Pancreas (tissue), 10 donors: Measurements from ENCODE around the gene GSK3A. TPM values are rescaled to one million over a fixed set of nuclear protein-coding genes. Genes with fewer than 3 reads are reported as not detected.

Experiments used
- ATAC-seq, 4 donors: fragments of 200-7000 bp; cut with Tn5 transposase; one replicate each; pipeline versions ENCODE4 v1.8.0 to v1.9.1; 2020; ENCODE audit warnings: mild to moderate bottlenecking in 4 of 4, moderate library complexity in 4 of 4
- DNase-seq, 6 donors: peaks; one replicate each; pipeline ENCODE4 v3.0.0-alpha.2; 2020
- FAIRE-seq: peaks from 2 replicates; lab custom pipeline; 2012; peaks lifted over from hg19 to GRCh38; lab: Jason Lieb, UNC
- H3K27ac ChIP-seq, 4 donors: fragments of 200-600 bp; sonication (generic); 1 replicate in 3 of 4; 2 replicates in 1 of 4; pipeline versions ENCODE4 v1.5.0 to v1.8.0; 2020
- H3K27me3 ChIP-seq, 4 donors: fragments of 200-600 bp; one replicate each; pipeline ENCODE4 v1.8.0; 2021
- H3K36me3 ChIP-seq, 3 donors: fragments of 200-600 bp; sonication (generic) in 1 of 3; one replicate each; pipeline versions ENCODE4 v1.5.0 to v1.8.0; 2020 to 2021
- H3K4me1 ChIP-seq, 3 donors: fragments of 200-600 bp; one replicate each; pipeline ENCODE4 v1.8.0; 2021
- H3K4me3 ChIP-seq, 4 donors: fragments of 200-600 bp; sonication (generic) in 2 of 4; one replicate each; pipeline versions ENCODE4 v1.5.0 to v1.8.0; 2020 to 2021
- H3K9me3 ChIP-seq, 4 donors: fragments of 200-600 bp; one replicate each; pipeline ENCODE4 v1.8.0; 2021
- WGBS, 2 donors: extraction: QIAGEN DNeasy Blood & Tissue Kit; methylation state at CpG; one replicate each; pipeline ENCODE4 v1.1.7; 2013; 5-methylcytosine and 5-hydroxymethylcytosine counted together
- intact Hi-C, 3 donors: fragments of 100-400 bp; cut with DNase I; formaldehyde crosslinking; loops; one replicate each; pipeline versions ENCODE4 v1.11.1 to v1.14.2; 2022
- polyA plus RNA-seq, 2 donors: library from polyadenylated mRNA; stranded (reverse); fragments of 200-250 nt; gene quantifications; one replicate each; pipeline ENCODE4 v1.2.3, GENCODE V29; 2013
- total RNA-seq, 6 donors: library from RNA; stranded (reverse); fragmentation: NEBNext Ultra II Directional in 4 of 6; extraction: Animal tissue kit (Norgen Biotek cat#: 25700) in 4 of 6; gene quantifications; one replicate each; pipeline versions ENCODE4 v1.2.1 to v1.2.4, GENCODE V29; 2021 to 2023
- TF ChIP-seq, protein P1 (sequence below), 4 donors: fragments of 200-600 bp; sonication (generic) in 3 of 4; IDR thresholded peaks; one replicate each; pipeline versions ENCODE4 v1.5.0 to v1.8.0; 2021; ENCODE audit warnings: antibody characterized with exemption in 4 of 4
- donor health status: healthy with polysubstance abuse.
- donor health status: DM: no; HTN: no; CAD: no; lungs with moderate emphysema.
- donor health status: DM: no; HTN: no; CAD: no.
- donor health status: control.
- donor health status: control.
- donor health status: Bipolar disorder and iron deficiency.
- donor health status: DM: yes; HTN: yes; CAD: no.
- donor health status: DM: no; HTN: no; CAD: no.
- donor health status: DM: no; HTN: no; CAD: no.
- donor health status: DM: yes; HTN: yes; CAD: no.

Gene GSK3A
- total and polyA plus RNA-seq, 8 donors = 9.9 to 27.6 (median 15.9) TPM

DNA sequence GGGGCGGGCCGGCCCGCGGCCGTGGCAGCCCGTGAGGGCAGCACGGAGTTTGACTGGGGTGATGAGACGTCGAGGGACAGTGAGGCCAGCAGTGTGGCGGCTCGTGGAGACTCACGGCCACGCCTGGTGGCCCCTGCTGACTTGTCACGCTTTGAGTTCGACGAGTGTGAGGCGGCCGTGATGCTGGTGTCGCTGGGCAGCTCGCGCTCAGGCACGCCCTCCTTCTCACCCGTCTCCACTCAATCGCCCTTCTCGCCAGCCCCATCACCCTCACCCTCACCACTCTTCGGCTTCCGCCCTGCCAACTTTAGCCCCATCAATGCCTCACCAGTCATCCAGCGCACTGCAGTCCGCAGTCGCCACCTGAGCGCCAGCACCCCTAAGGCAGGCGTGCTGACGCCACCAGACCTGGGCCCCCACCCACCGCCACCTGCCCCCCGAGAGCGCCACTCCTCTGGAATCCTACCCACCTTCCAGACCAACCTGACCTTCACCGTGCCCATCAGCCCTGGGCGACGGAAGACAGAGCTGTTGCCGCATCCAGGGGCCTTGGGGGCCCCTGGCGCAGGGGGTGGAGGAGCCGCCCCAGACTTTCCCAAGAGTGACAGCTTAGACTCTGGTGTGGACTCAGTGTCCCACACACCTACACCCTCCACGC is 31.1 kb upstream of the GSK3A start:
- TF ChIP-seq, protein P1, sequence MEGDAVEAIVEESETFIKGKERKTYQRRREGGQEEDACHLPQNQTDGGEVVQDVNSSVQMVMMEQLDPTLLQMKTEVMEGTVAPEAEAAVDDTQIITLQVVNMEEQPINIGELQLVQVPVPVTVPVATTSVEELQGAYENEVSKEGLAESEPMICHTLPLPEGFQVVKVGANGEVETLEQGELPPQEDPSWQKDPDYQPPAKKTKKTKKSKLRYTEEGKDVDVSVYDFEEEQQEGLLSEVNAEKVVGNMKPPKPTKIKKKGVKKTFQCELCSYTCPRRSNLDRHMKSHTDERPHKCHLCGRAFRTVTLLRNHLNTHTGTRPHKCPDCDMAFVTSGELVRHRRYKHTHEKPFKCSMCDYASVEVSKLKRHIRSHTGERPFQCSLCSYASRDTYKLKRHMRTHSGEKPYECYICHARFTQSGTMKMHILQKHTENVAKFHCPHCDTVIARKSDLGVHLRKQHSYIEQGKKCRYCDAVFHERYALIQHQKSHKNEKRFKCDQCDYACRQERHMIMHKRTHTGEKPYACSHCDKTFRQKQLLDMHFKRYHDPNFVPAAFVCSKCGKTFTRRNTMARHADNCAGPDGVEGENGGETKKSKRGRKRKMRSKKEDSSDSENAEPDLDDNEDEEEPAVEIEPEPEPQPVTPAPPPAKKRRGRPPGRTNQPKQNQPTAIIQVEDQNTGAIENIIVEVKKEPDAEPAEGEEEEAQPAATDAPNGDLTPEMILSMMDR (IDR thresholded peaks at IDR 0.05) = no peak
- 92 to 96% methylated on average over 41 to 43 of the region's 43 CpGs for WGBS, 2 donors
- Histone ChIP-seq H3K27me3 (no peaks in the 10 kb centered on the region), H3K9me3 (no peaks in the 10 kb centered on the region), H3K27ac (no peak overlapping the region), H3K4me3 (no peak overlapping the region), H3K36me3 (peaks cover 0 to 29% (median 15%) of the 10 kb centered on the region in 3 donors), H3K4me1 (peaks cover 8 to 30% (median 18%) of the 10 kb centered on the region in 3 donors)
- FAIRE-seq (no peak), ATAC-seq (no peak), DNase-seq (peak in 2 of 6 donors; percentile 43 to 72)
- intact Hi-C loops = no loop called here

DNA sequence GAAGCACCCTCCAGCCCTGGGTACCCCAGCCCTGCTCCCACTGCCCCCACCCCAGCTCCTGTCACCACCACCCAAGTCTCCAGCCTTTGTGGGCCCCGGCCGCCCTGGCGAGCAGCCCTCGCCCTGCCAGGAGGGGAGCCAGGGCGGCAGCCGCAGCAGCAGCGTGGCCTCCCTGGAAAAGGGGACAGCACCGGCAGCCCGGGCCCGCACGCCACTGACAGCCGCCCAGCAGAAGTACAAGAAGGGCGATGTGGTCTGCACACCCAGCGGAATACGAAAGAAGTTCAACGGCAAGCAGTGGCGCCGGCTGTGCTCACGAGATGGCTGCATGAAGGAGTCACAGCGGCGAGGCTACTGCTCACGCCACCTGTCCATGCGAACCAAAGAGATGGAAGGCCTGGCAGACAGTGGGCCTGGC is 30.6 kb upstream of the GSK3A start:
- WGBS, 2 donors = 95 to 96% methylated on average over 19 to 23 of the region's 23 CpGs
- TF ChIP-seq, protein P1 (IDR thresholded peaks at IDR 0.05) = no peak
- FAIRE-seq (no peak), DNase-seq (peak in 1 of 6 donors; percentile 75), ATAC-seq (no peak)
- intact Hi-C loops = no loop called here
- H3K9me3 ChIP-seq = no peaks in the 10 kb centered on the region
- no peaks in the 10 kb centered on the region for H3K27me3 ChIP-seq
- peaks cover 8 to 25% (median 13%) of the 10 kb centered on the region in 3 donors for H3K4me1 ChIP-seq
- H3K36me3 ChIP-seq = peaks cover 0 to 29% (median 15%) of the 10 kb centered on the region in 3 donors
- no peak overlapping the region for H3K27ac ChIP-seq
- H3K4me3 ChIP-seq = no peak overlapping the region

DNA sequence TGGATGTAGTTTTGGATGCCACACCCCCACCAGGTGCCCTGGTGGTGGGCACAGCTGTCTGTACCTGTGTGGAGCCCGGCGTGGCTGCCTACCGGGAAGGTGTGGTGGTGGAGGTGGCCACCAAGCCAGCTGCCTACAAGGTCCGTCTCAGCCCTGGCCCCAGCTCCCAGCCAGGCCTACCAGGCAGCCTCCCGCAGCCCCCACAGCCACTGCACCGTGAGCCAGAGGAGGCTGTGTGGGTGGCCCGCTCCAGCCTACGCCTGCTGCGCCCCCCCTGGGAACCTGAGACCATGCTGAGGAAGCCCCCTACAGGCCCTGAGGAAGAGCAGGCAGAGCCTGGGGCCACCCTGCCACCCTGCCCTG is 30.1 kb upstream of the GSK3A start:
- Histone ChIP-seq H3K36me3 (peaks cover 0 to 29% (median 15%) of the 10 kb centered on the region in 3 donors), H3K4me1 (peaks cover 8 to 23% (median 9%) of the 10 kb centered on the region in 3 donors), H3K27me3 (no peaks in the 10 kb centered on the region), H3K9me3 (no peaks in the 10 kb centered on the region), H3K27ac (no peak overlapping the region), H3K4me3 (no peak overlapping the region)
- TF ChIP-seq, protein P1 (IDR thresholded peaks at IDR 0.05) = no peak
- intact Hi-C loops = no loop called here
- WGBS, 2 donors = 91 to 96% methylated on average over 9 of the region's 9 CpGs
- FAIRE-seq (no peak), DNase-seq (peak in 1 of 6 donors; percentile 78), ATAC-seq (no peak)

DNA sequence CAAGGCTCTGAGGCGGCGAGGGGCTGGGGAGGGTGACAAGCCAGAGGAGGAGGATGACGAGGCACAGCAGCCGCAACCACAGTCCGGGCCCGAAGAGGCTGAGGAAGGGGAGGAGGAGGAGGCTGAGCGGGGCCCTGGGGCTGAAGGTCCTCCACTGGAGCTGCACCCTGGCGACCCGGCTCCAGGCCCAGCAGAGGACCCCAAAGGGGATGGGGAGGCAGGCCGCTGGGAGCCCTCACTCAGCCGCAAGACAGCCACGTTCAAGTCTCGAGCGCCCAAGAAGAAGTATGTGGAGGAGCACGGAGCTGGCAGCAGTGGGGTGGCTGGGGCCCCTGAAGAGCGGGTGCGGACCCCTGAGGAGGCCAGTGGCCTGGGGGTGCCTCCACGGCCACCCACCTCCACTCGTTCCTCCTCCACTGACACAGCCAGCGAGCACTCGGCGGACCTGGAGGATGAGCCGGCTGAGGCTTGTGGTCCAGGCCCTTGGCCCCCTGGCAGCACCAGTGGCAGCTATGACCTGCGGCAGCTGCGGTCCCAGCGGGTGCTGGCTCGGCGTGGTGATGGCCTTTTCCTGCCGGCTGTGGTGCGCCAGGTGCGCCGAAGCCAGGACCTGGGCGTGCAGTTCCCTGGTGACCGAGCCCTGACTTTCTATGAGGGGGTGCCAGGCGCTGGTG is 29.6 kb upstream of the GSK3A start:
- 90 to 94% methylated on average over 34 to 35 of the region's 35 CpGs for WGBS, 2 donors
- FAIRE-seq = no peak
- Histone ChIP-seq H3K4me1 (peaks cover 8 to 22% (median 8%) of the 10 kb centered on the region in 3 donors), H3K36me3 (peaks cover 0 to 29% (median 15%) of the 10 kb centered on the region in 3 donors), H3K27me3 (no peaks in the 10 kb centered on the region), H3K9me3 (no peaks in the 10 kb centered on the region), H3K4me3 (no peak overlapping the region), H3K27ac (no peak overlapping the region)
- intact Hi-C loops = no loop called here
- ATAC-seq = no peak
- TF ChIP-seq, protein P1 (IDR thresholded peaks at IDR 0.05) = no peak
- DNase-seq = peak in 4 of 6 donors; percentile 31 to 81 (median 56)
